ENCODE data around the gene ARHGEF11.
"Not testable (repeated sequence)": the region's sequence is repeated elsewhere in the genome, so short reads cannot be mapped to it uniquely, and the experiment has no call there.

Gene ARHGEF11

GRCh38 chr1:156927215-156928042 is 118.1 kb downstream of the ARHGEF11 start:
- DNase-seq = peak; percentile 84

GRCh38 chr1:156926695-156927094 is 118.8 kb downstream of the ARHGEF11 start:
- not testable (repeated sequence) for DNase-seq

GRCh38 chr1:156926175-156926574 is 119.4 kb downstream of the ARHGEF11 start:
- DNase-seq = no peak

GRCh38 chr1:156925154-156926010 is 120.2 kb downstream of the ARHGEF11 start:
- DNase-seq = no peak

- DNase-seq = no peak
These were observed 120.9 kb downstream of the ARHGEF11 start for GRCh38 chr1:156924478-156925153.

GRCh38 chr1:156923670-156924477 is 121.7 kb downstream of the ARHGEF11 start:
- DNase-seq = no peak

GRCh38 chr1:156922986-156923669 is 122.4 kb downstream of the ARHGEF11 start:
- DNase-seq = no peak

- no peak for DNase-seq
These were observed 124.5 kb downstream of the ARHGEF11 start for GRCh38 chr1:156921053-156921529.

GRCh38 chr1:156920233-156921052 is 125.1 kb downstream of the ARHGEF11 start, which contains the start of gene LRRC71:
Gene LRRC71 (plus strand): TSS chr1:156920632. CDS start chr1:156920804, 172 bp downstream.
- DNase-seq = peak; percentile 98

GRCh38 chr1:156914440-156914856 is 131.1 kb downstream of the ARHGEF11 start:
- DNase-seq = no peak

GRCh38 chr1:156913809-156914387 is 131.6 kb downstream of the ARHGEF11 start:
- DNase-seq = no peak

GRCh38 chr1:156912861-156913808 is 132.4 kb downstream of the ARHGEF11 start:
- no peak for DNase-seq

- no peak for DNase-seq
These were observed 133.2 kb downstream of the ARHGEF11 start for GRCh38 chr1:156912310-156912709.

- no peak for DNase-seq
These were observed 133.8 kb downstream of the ARHGEF11 start for GRCh38 chr1:156911577-156912298.

GRCh38 chr1:156910309-156910782 is 135.2 kb downstream of the ARHGEF11 start:
- peak; percentile 68 for DNase-seq

- no peak for DNase-seq
These were observed 135.9 kb downstream of the ARHGEF11 start for GRCh38 chr1:156909671-156910070.

- DNase-seq = no peak
These were observed 136.6 kb downstream of the ARHGEF11 start for GRCh38 chr1:156908955-156909354.

- no peak for DNase-seq
These were observed 137.0 kb downstream of the ARHGEF11 start for GRCh38 chr1:156908541-156908940.
